ENCODE measurements around the gene TMEM167A. TPM values are rescaled to one million over a fixed set of nuclear protein-coding genes. Genes with fewer than 3 reads are reported as not detected.

TMEM167A gene
- total RNA-seq, 1 donor from 2014 or later, result 49.1 TPM

GRCh38 chr5:83090169-83090568, 13.0 kb upstream of the TMEM167A start:
- DNase-seq, result no peak
- H3K4me1 ChIP-seq, result no peaks in the 10 kb centered on the region
- intact Hi-C loops (cut with micrococcal nuclease), result no loop called here
- H3K27ac ChIP-seq (replicated peaks), result no peak overlapping the region
- TF ChIP-seq CTCF (IDR thresholded peaks at IDR 0.05; ENCODE audit: borderline replicate concordance), result no peak
- H3K36me3 ChIP-seq, result peaks cover 4% of the 10 kb centered on the region
- no peaks in the 10 kb centered on the region for H3K27me3 ChIP-seq (ENCODE audit: low read depth)
- no peak overlapping the region for H3K4me3 ChIP-seq
- peaks cover 34% of the 10 kb centered on the region for H3K9me3 ChIP-seq (replicated peaks)

DNA sequence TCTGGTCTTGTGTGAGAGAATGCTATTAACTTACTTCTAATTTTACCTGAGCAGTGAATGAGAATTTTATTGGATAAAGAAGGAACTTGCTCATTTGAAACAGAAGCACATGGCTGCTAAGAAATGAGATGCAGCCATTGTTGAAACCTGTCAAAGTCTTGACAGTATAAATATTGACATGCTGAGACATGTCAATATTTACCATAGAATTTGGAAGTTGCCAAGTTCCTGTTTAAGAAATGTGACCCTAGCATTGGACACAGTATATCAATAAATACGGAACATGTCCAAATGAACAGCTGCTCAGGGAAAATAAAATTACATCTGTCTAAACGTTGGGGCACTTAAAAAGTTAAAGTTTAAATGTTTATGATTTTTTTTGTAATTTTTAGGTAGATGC, 7.9 kb upstream of the TMEM167A start:
- no peaks in the 10 kb centered on the region for H3K36me3 ChIP-seq
- TF ChIP-seq CTCF (IDR thresholded peaks at IDR 0.05; ENCODE audit: borderline replicate concordance), result no peak
- H3K27ac ChIP-seq (replicated peaks), result no peak overlapping the region
- no peak overlapping the region for H3K4me3 ChIP-seq
- H3K9me3 ChIP-seq (replicated peaks), result no peaks in the 10 kb centered on the region
- DNase-seq, result no peak
- H3K27me3 ChIP-seq (ENCODE audit: low read depth), result no peaks in the 10 kb centered on the region
- H3K4me1 ChIP-seq, result no peaks in the 10 kb centered on the region
- intact Hi-C loops (cut with micrococcal nuclease), result no loop called here

- intact Hi-C loops (cut with micrococcal nuclease), result no loop called here
Observed at GRCh38 chr5:83084336-83084735, 7.1 kb upstream of the TMEM167A start.

GRCh38 chr5:83082750-83083149, 5.6 kb upstream of the TMEM167A start:
- TF ChIP-seq CTCF (IDR thresholded peaks at IDR 0.05; ENCODE audit: borderline replicate concordance), result no peak
- no peaks in the 10 kb centered on the region for H3K9me3 ChIP-seq (replicated peaks)
- intact Hi-C loops (cut with micrococcal nuclease), result no loop called here

More at GRCh38 chr5:83084336-83084735, 7.1 kb upstream of the TMEM167A start:
- no peak overlapping the region for H3K4me3 ChIP-seq
- no peak for DNase-seq
- no peak for TF ChIP-seq CTCF (IDR thresholded peaks at IDR 0.05; ENCODE audit: borderline replicate concordance)
- no peaks in the 10 kb centered on the region for H3K4me1 ChIP-seq
- no peaks in the 10 kb centered on the region for H3K36me3 ChIP-seq
- no peak overlapping the region for H3K27ac ChIP-seq (replicated peaks)
- H3K27me3 ChIP-seq (ENCODE audit: low read depth), result no peaks in the 10 kb centered on the region
- no peaks in the 10 kb centered on the region for H3K9me3 ChIP-seq (replicated peaks)

DNA sequence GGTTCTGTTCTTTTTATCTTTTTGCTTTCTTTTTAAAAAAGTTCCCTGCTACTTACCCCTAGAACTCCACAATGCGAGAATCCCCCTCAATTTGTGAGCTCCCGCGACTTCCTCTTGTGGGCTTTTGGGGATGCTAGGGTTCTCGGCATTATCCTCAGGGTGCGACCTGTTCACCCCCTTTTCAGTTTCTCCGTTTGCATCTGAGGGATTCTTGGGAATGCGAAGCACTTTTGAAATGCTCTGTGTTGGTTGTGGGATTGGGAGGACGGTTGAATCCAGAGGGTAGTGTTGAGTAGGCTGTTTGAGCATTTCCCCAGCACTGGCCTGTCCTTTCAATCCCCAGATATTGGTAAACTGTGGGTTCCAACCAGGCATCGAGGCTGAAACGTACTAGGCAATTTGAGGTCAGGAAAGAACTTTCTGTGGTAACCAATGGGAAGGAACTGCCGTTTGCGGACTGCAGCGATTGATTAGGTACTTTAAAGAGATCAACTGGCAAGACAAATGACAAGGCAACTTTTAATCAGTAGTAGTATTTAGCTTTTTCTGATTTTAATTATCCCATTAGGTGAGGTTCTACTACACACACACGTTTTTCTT, 568 bp upstream of the TMEM167A start:
- Histone ChIP-seq H3K9me3 (replicated peaks) (no peaks in the 10 kb centered on the region), H3K27me3 (ENCODE audit: low read depth) (no peaks in the 10 kb centered on the region), H3K4me3 (peak overlapping the region; percentile 85), H3K36me3 (no peaks in the 10 kb centered on the region), H3K27ac (replicated peaks) (peak overlapping the region; percentile 89), H3K4me1 (peaks cover 54% of the 10 kb centered on the region)
- no peak for DNase-seq
- intact Hi-C loops (cut with micrococcal nuclease), result no loop called here
- TF ChIP-seq CTCF (IDR thresholded peaks at IDR 0.05; ENCODE audit: borderline replicate concordance), result no peak

More at GRCh38 chr5:83082750-83083149, 5.6 kb upstream of the TMEM167A start:
- no peaks in the 10 kb centered on the region for H3K36me3 ChIP-seq
- no peaks in the 10 kb centered on the region for H3K27me3 ChIP-seq (ENCODE audit: low read depth)
- H3K27ac ChIP-seq (replicated peaks), result no peak overlapping the region
- peaks cover 8% of the 10 kb centered on the region for H3K4me1 ChIP-seq
- no peak overlapping the region for H3K4me3 ChIP-seq
- DNase-seq, result no peak
